IMR-90 (cell line): ENCODE results near the gene LBHD2. TPM values are rescaled to one million over a fixed set of nuclear protein-coding genes. Genes with fewer than 3 reads are reported as not detected.

Source experiments
- ATAC-seq: fragments of 200-7000 bp; cut with Tn5 transposase; 2 replicates; pipeline ENCODE4 v1.9.1; 2020; ENCODE audit warnings: low read depth, mild to moderate bottlenecking, moderate library complexity
- BruUV-seq: library from RNA; stranded (reverse); fragments of 400-500 nt; replicated peaks from 2 replicates; lab custom pipeline; 2021; lab: Mats Ljungman, UMichigan
- CTCF ChIA-PET: fragments of 300-600 bp; formaldehyde crosslinking; extraction: SDS; loops from one replicate; lab custom pipeline; 2021; ENCODE audit warnings: antibody characterized with exemption; lab: Yijun Ruan, JAX
- POLR2A ChIA-PET: fragments of 300-600 bp; sonication (Branson Sonifier 250); formaldehyde crosslinking; loops from one replicate; lab custom pipeline; 2022; ENCODE audit warnings: antibody characterized with exemption; ENCODE audit not compliant: unreplicated experiment; lab: Charles Lee
- DNase-seq: peaks from one replicate; pipeline ENCODE4 v3.0.0; 2013
- H2AFZ ChIP-seq: replicated peaks from 2 replicates; pipeline ENCODE3; 2013; ENCODE audit warnings: low read length, mild to moderate bottlenecking; ENCODE audit not compliant: poor library complexity
- H2AK5ac ChIP-seq: 2 replicates; pipeline ENCODE4 v1.6.1; 2013; ENCODE audit warnings: low read depth, low read length, inconsistent platforms
- H2AK9ac ChIP-seq: replicated peaks from 2 replicates; pipeline ENCODE3; 2013; ENCODE audit warnings: mild to moderate bottlenecking, low read depth, low read length, moderate library complexity; ENCODE audit not compliant: poor library complexity
- H2BK120ac ChIP-seq: 2 replicates; pipeline ENCODE4 v1.6.1; 2013; ENCODE audit warnings: low read depth, low read length, inconsistent platforms
- H2BK15ac ChIP-seq: 3 replicates; pipeline ENCODE4 v1.6.1; 2013; ENCODE audit warnings: low read depth, low read length, inconsistent platforms
- H2BK20ac ChIP-seq: 2 replicates; pipeline ENCODE4 v1.6.1; 2013; ENCODE audit warnings: low read depth, mild to moderate bottlenecking, inconsistent platforms, low read length, moderate library complexity
- H2BK5ac ChIP-seq: 2 replicates; pipeline ENCODE4 v1.6.1; 2013; ENCODE audit warnings: mild to moderate bottlenecking, low read depth, low read length, inconsistent platforms; ENCODE audit not compliant: poor library complexity, severe bottlenecking
- H3K14ac ChIP-seq: replicated peaks from 2 replicates; pipeline ENCODE4 v1.6.1; 2013; ENCODE audit warnings: low read depth, low read length, inconsistent platforms
- H3K18ac ChIP-seq: 2 replicates; pipeline ENCODE4 v1.6.1; 2013; ENCODE audit warnings: low read depth, low read length, control low read depth
- H3K23ac ChIP-seq: 2 replicates; pipeline ENCODE4 v1.6.1; 2013; ENCODE audit warnings: low read depth, low read length, inconsistent platforms
- H3K27ac ChIP-seq: 2 replicates; pipeline ENCODE4 v1.5.1; 2013; ENCODE audit warnings: mild to moderate bottlenecking, control low read depth, low read length; ENCODE audit not compliant: insufficient read depth
- H3K27me3 ChIP-seq: 2 replicates; pipeline ENCODE4 v1.6.1; 2013; ENCODE audit warnings: low read length; ENCODE audit not compliant: control insufficient read depth, insufficient read depth
- H3K36me3 ChIP-seq: 2 replicates; pipeline ENCODE4 v1.6.1; 2013; ENCODE audit warnings: low read length, mixed read lengths; ENCODE audit not compliant: control insufficient read depth, insufficient read depth
- H3K4ac ChIP-seq: 2 replicates; pipeline ENCODE4 v1.6.1; 2013; ENCODE audit warnings: low read depth, low read length, inconsistent platforms
- H3K4me1 ChIP-seq: 2 replicates; pipeline ENCODE4 v1.6.1; 2013; ENCODE audit warnings: low read length, mixed read lengths; ENCODE audit not compliant: control insufficient read depth, insufficient read depth
- H3K4me2 ChIP-seq: 2 replicates; pipeline ENCODE4 v1.6.1; 2013; ENCODE audit warnings: low read depth, mild to moderate bottlenecking, control low read depth, low read length, moderate library complexity
- H3K4me3 ChIP-seq: 2 replicates; pipeline ENCODE4 v1.5.1; 2013; ENCODE audit warnings: low read depth, mild to moderate bottlenecking, control low read depth, low read length, moderate library complexity; ENCODE audit not compliant: insufficient read depth
- H3K56ac ChIP-seq: 2 replicates; pipeline ENCODE4 v1.6.1; 2013; ENCODE audit warnings: low read length, inconsistent platforms; ENCODE audit not compliant: insufficient read depth; ENCODE audit errors: extremely low read depth
- H3K79me1 ChIP-seq, 2 experiments: 2 replicates each; pipeline ENCODE4 v1.6.1; 2013; ENCODE audit warnings: low read length in 2 of 2, inconsistent platforms in 1 of 2, low read depth in 1 of 2
- H3K9ac ChIP-seq: 2 replicates; pipeline ENCODE4 v1.6.1; 2013; ENCODE audit warnings: low read depth, low read length, control low read depth
- H3K9me1 ChIP-seq: 2 replicates; pipeline ENCODE4 v1.6.1; 2013; ENCODE audit warnings: low read length, inconsistent platforms; ENCODE audit not compliant: insufficient read depth
- H3K9me3 ChIP-seq: 2 replicates; pipeline ENCODE4 v1.6.1; 2013; ENCODE audit warnings: low read length; ENCODE audit not compliant: control insufficient read depth, insufficient read depth
- H4K20me1 ChIP-seq: 2 replicates; pipeline ENCODE4 v1.6.1; 2013; ENCODE audit warnings: low read length, inconsistent platforms; ENCODE audit not compliant: insufficient read depth
- H4K5ac ChIP-seq: 2 replicates; pipeline ENCODE4 v1.6.1; 2013; ENCODE audit warnings: mild to moderate bottlenecking, low read depth, low read length, control low read depth
- H4K8ac ChIP-seq, 2 experiments: 2 replicates each; pipeline ENCODE4 v1.6.1; 2013; ENCODE audit warnings: low read depth in 2 of 2, low read length in 2 of 2, control low read depth in 1 of 2, inconsistent platforms in 1 of 2
- H4K91ac ChIP-seq: 2 replicates; pipeline ENCODE4 v1.6.1; 2013; ENCODE audit warnings: low read depth, low read length, inconsistent platforms; ENCODE audit not compliant: insufficient read depth
- BHLHE40 ChIP-seq: fragments of 150-350 bp; IDR thresholded peaks from 2 replicates; pipeline ENCODE4 v1.6.1; 2016; ENCODE audit warnings: mild to moderate bottlenecking, low read depth, low read length
- CHD1 ChIP-seq: IDR thresholded peaks from 2 replicates; pipeline ENCODE4 v1.6.1; 2012; ENCODE audit warnings: low read depth, low read length, improper control_type of control experiment
- MAZ ChIP-seq: IDR thresholded peaks from 2 replicates; pipeline ENCODE4 v1.6.1; 2012; ENCODE audit warnings: low read depth, mild to moderate bottlenecking, low read length, improper control_type of control experiment, moderate library complexity, borderline replicate concordance
- NFE2L2 ChIP-seq: fragments of 150-350 bp; IDR thresholded peaks from 2 replicates; pipeline ENCODE4 v1.6.1; 2016; ENCODE audit warnings: low read depth, mild to moderate bottlenecking, low read length
- WGBS, 2 experiments: methylation state at CpG; one replicate each; pipeline versions ENCODE4 v1.1.5 to v1.1.7; 2013; ENCODE audit warnings: missing lambda C conversion rate in 2 of 2; ENCODE audit not compliant: insufficient read length in 1 of 2; ENCODE audit errors: extremely low coverage in 2 of 2; 5-methylcytosine and 5-hydroxymethylcytosine counted together
- dilution Hi-C: fragments of 300-500 bp; cut with HindIII; formaldehyde crosslinking; loops from one replicate; pipeline ENCODE4 v1.14.3; 2018; ENCODE audit warnings: low sequenced_read_pairs; ENCODE audit not compliant: unreplicated experiment
- in situ Hi-C: fragments of 300-500 bp; cut with MboI; formaldehyde crosslinking; loops from 3 replicates; pipeline ENCODE4 v1.14.3; 2019; ENCODE audit warnings: low sequenced_read_pairs, inconsistent platforms, mixed read lengths
- intact Hi-C: fragments of 100-400 bp; cut with micrococcal nuclease; formaldehyde crosslinking; loops from 2 replicates; pipeline ENCODE4 v1.10.0; 2022
- polyA plus RNA-seq, 3 experiments: library from polyadenylated mRNA; depleted of rRNA; stranded (reverse); fragments of >200 nt; gene quantifications; 2 replicates each; pipeline ENCODE4 v1.2.3, GENCODE V29; 2012; ENCODE audit warnings: low replicate concordance in 1 of 3
- total RNA-seq: library from RNA; depleted of rRNA; stranded (reverse); fragments of >200 nt; gene quantifications from 2 replicates; pipeline ENCODE4 v1.2.3, GENCODE V29; 2012
- TF ChIP-seq, protein P1 (sequence below): conservative IDR thresholded peaks from 2 replicates; pipeline ENCODE4 v1.5.1; 2012; ENCODE audit warnings: mild to moderate bottlenecking, low read depth, low read length, improper control_type of control experiment
- TF ChIP-seq, protein P2 (sequence below): fragments of 150-350 bp; IDR thresholded peaks from 2 replicates; pipeline ENCODE4 v1.6.1; 2016; ENCODE audit warnings: low read depth, mild to moderate bottlenecking, low read length, moderate library complexity, borderline replicate concordance

Gene LBHD2
- total and polyA plus RNA-seq, 2 of the 4 experiments (the other 2 are of a cell fraction), result not detected

DNA sequence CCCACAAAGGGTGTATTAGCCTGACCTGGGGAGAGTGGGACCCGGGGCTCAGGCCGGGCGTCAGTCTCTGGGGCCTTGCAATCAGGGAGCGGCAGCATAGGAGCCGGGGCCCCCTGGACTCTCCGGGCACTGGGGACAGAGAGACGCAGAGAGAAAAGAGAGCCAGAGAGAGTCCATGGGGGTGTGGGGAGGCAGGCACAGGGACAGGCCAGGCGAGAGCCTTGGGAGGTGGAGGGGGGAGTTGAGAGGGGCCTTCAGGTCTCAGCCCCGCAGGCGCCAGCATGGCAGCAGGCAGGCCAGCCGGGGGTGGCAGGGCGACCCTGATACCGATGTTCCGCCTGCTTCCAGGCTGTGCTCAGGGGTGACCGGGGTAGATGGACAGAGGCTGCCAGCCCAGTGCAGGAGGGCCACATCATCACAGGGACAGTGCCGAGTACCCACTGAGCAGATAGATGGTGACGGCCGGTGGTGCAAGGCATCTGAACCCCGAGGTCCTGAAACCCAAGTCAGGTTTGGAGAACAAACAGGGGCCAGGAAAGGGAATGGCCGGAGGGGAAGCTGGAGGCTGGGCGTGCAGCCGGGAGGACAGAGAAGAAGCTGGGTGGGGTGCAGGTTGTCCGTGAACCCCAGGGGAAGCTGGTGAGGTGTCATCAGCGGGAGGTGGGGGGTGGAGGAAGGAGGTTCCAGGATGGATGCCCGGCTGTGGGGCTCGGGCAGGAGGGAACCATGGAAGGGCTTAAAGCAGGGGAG lies 13.4 kb downstream of the LBHD2 start:
- no peak overlapping the region for H3K18ac ChIP-seq
- no peak overlapping the region for H3K9ac ChIP-seq
- H2BK20ac ChIP-seq, result no peak overlapping the region
- H3K4me3 ChIP-seq, result no peak overlapping the region
- no peak for ATAC-seq
- H3K4me1 ChIP-seq, result peaks cover 3% of the 10 kb centered on the region; the same call in 1 of the 2 replicates
- no peak overlapping the region for H2BK120ac ChIP-seq
- no TSS peak for BruUV-seq
- H2AFZ ChIP-seq, result no peak overlapping the region
- H3K4ac ChIP-seq, result no peak overlapping the region
- no peak overlapping the region for H3K14ac ChIP-seq
- no peak overlapping the region for H3K4me2 ChIP-seq
- no peaks in the 10 kb centered on the region; the same call in 1 of the 2 replicates for H3K9me3 ChIP-seq
- no peak overlapping the region for H4K91ac ChIP-seq
- POLR2A ChIA-PET, result no interaction called here
- H4K20me1 ChIP-seq, result no peaks in the 10 kb centered on the region; the same call in 1 of the 2 replicates
- H4K8ac ChIP-seq, result no peak overlapping the region
- no peak overlapping the region for H2AK9ac ChIP-seq
- no peaks in the 10 kb centered on the region for H3K9me1 ChIP-seq
- in situ Hi-C loops, result no loop called here
- CTCF ChIA-PET, result no interaction called here
- H3K56ac ChIP-seq, result no peak overlapping the region
- no peak for DNase-seq
- 73% methylated on average over 11 of the region's 26 CpGs; no CpG with 5 or more reads in 1 of the 2 experiments for WGBS, 2 experiments
- H3K27ac ChIP-seq, result no peak overlapping the region
- H2BK15ac ChIP-seq, result no peak overlapping the region
- intact Hi-C loops, result no loop called here
- H3K36me3 ChIP-seq, result no peaks in the 10 kb centered on the region
- peaks cover 38% of the 10 kb centered on the region for H3K27me3 ChIP-seq
- H3K23ac ChIP-seq, result no peak overlapping the region
- H2AK5ac ChIP-seq, result no peak overlapping the region
- no peak overlapping the region for H4K5ac ChIP-seq
- dilution Hi-C loops, result no loop called here
- TF ChIP-seq, protein P1, sequence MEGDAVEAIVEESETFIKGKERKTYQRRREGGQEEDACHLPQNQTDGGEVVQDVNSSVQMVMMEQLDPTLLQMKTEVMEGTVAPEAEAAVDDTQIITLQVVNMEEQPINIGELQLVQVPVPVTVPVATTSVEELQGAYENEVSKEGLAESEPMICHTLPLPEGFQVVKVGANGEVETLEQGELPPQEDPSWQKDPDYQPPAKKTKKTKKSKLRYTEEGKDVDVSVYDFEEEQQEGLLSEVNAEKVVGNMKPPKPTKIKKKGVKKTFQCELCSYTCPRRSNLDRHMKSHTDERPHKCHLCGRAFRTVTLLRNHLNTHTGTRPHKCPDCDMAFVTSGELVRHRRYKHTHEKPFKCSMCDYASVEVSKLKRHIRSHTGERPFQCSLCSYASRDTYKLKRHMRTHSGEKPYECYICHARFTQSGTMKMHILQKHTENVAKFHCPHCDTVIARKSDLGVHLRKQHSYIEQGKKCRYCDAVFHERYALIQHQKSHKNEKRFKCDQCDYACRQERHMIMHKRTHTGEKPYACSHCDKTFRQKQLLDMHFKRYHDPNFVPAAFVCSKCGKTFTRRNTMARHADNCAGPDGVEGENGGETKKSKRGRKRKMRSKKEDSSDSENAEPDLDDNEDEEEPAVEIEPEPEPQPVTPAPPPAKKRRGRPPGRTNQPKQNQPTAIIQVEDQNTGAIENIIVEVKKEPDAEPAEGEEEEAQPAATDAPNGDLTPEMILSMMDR, result no peak
- TF ChIP-seq BHLHE40, result no peak
- TF ChIP-seq NFE2L2, result no peak
- no peak for TF ChIP-seq MAZ
- TF ChIP-seq CHD1, result no peak
- TF ChIP-seq, protein P2, sequence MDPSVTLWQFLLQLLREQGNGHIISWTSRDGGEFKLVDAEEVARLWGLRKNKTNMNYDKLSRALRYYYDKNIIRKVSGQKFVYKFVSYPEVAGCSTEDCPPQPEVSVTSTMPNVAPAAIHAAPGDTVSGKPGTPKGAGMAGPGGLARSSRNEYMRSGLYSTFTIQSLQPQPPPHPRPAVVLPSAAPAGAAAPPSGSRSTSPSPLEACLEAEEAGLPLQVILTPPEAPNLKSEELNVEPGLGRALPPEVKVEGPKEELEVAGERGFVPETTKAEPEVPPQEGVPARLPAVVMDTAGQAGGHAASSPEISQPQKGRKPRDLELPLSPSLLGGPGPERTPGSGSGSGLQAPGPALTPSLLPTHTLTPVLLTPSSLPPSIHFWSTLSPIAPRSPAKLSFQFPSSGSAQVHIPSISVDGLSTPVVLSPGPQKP, result no peak
- H3K79me1 ChIP-seq, result no peaks in the 10 kb centered on the region
- H2BK5ac ChIP-seq, result no peak overlapping the region
